Muscle of back (tissue), 11 donors: ENCODE results near the gene TMCC1. TPM values are rescaled to one million over a fixed set of nuclear protein-coding genes. Genes with fewer than 3 reads are reported as not detected.
"Not testable (repeated sequence)": the region's sequence is repeated elsewhere in the genome, so short reads cannot be mapped to it uniquely, and the experiment has no call there.

Experiments
- DNase-seq, 3 donors: peaks; one replicate each; pipeline versions ENCODE4 v3.0.0 to v3.0.0-alpha.2; 2013
- polyA plus RNA-seq, 10 donors: library from polyadenylated mRNA; unstranded; fragments of 120-200 nt; gene quantifications; one replicate each; pipeline ENCODE4 v1.2.1, GENCODE V29; 2013; ENCODE audit not compliant: insufficient read length in 10 of 10

TMCC1 gene
- polyA plus RNA-seq, 10 donors: 26.5 to 40.0 (median 33.6) TPM

DNA sequence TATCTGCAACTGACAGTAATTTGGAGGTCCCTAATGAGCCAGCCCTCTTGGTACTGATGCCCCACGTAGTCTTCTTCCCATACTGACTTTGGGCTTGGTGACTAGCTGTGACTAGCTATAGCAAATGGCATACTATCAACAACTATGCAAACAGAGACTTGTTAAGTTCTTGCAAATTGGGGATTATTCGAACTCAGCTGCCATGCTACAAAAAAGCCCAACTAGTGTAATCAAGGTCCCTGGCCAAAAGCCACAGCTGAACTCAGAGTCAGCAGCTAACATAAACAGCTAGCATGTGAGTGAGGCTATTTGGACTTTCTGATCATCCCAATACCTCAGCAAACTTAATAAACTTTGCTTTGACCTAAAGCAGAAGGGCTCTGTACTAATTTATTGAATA is 165.8 kb downstream of the TMCC1 start:
- no peak for DNase-seq

DNA sequence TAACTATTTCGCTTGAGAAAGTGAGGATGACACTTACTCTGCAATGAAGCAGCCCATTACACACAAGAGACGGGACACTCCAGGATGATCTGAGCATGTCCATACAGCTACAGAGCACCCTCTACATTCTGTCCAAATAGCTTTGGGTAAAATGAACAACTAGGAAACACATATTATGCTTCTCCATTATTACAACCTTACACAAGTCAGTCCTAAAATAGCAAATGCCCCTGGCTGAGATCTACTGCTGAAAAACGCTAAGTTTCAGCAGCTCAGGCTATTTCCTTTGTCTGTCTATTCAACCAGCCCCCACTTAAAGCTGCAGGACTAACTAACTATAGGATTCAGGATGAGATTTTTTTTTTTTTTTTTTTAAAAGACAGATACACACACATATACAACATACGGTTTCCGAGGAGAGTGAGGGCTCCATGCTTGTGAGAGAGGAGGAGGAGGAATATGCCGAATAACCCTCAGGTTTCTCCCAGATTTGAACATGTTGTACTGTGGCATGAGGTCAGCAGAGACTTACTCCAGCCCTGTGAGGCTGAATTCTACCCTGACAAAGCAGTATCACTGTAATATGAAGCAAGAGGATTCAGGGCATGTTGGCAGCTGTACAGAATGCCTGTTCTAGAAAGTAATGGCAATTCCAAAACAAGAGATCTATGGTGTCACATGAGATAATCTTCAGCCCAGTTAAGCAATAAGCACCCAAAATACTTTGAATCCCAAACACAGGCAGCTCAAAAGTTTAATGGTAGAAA is 169.8 kb downstream of the TMCC1 start:
- DNase-seq: peak; percentile 46 to 62 (median 48)

DNA sequence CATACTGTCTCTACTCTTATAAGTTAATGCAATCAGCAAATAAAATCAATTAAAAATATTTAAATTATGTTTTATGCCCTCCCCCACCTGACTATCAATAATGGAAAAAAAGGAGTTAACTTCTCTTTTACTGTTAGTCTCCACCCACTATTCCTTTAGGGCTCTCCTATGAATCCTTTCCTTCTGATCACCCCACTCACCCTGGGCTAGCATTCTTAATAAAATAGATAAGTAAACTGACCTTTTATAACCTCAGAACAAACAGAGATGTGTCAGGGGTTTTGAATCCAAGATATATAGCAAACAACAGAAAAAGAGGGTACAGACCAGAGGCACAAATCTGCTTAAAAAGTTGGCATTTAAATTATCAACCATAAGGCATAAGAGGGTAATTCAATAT is 171.0 kb downstream of the TMCC1 start:
- DNase-seq: no peak

DNA sequence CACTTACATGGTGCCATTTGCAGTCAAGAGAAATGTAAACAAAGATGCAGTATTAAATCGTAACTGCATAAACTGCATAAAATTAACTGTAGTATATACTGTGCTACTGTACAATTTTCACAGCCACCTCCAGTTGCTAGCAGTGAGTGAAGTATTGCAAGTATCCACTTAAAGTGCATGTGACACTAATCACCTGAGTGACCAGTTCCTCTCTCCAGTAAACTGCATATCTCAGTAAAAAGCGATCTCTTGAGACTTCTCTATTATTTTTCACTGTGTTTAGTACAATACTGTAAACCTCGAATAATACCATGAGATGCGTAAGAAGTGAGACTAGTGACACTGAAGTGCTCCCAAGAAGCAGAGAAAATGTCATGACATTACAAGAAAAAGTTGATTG is 175.3 kb downstream of the TMCC1 start:
- DNase-seq: no peak

DNA sequence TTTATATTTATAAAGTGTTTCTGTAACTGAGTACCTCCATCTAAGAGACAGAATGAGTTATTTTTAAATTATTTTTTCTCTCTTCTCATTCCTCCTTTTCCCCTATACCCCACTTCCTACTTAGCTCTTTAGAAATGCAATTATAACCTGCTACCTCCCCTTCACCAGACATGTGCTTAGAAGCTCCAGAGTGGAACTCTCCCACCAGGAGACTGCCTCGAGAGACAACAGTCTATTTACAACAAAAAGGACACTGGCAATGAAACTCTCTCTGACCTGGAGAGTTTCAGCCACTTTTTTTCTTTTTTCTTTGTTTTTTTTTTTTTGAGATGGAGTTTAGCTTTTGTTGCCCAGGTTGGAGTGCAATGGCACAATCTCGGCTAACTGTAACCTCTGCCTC is 177.7 kb downstream of the TMCC1 start:
- DNase-seq: no peak

DNA sequence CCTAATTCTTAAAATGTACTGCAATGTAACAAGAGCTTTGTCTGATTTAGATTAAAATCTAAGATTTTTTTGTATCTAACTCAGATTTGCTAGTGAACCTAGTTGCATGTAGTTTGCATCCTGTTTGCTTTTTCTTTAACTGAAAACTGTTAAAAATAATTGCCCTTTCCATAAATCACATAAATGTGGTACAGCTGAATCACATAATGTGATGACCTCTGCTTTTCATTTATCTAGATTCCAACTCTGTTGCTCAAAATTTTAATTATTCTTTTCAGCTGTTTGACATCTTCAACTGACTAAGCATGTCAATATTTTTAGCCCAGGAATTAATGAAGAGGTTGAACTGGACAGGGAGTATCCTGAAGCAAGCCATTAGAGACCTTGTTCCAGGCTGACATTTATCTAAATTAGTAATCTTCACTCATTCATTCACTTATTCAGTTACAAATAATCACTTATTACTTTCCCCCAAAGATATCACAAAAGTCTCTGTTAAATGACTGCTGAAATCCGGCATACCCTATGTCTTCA is 185.1 kb downstream of the TMCC1 start:
- DNase-seq: no peak

DNA sequence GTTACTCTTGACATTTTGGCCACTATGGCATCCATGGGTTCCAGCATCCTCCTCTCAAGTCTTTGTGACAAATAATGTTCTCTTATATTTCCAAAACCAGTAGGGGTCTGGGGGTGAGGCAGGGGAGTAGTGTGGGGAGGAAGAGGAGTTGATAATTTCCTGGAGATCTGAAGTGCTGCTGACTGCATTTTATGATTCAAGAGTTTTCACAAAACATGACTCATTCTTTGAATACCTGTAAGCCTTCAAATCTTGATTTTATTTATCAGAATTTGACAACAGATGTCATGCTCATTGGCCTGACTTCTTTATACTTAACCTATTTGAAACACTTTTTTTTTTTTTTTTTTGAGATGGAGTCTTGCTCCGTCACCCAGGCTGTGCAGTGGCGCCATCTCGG is 188.2 kb downstream of the TMCC1 start:
- no peak for DNase-seq

DNA sequence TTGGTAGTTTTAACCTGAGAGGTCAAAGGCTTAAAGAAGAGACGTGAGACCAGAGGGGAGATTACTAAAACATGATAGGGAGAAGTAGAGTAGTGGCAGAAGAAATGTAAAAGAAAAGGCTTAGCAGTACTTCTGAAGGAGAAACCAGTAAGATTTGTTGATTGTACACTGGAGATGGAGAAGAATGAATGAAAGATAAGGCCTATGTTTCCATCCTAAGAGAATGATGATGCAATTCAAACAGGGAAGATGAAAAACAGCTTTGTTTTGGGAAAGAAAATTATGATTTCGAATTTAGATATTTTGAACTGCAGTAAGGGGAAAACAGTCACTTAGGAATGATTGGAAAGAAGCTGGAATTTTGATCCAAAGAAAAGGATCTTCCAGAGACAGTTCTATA is 189.6 kb downstream of the TMCC1 start:
- DNase-seq: no peak

DNA sequence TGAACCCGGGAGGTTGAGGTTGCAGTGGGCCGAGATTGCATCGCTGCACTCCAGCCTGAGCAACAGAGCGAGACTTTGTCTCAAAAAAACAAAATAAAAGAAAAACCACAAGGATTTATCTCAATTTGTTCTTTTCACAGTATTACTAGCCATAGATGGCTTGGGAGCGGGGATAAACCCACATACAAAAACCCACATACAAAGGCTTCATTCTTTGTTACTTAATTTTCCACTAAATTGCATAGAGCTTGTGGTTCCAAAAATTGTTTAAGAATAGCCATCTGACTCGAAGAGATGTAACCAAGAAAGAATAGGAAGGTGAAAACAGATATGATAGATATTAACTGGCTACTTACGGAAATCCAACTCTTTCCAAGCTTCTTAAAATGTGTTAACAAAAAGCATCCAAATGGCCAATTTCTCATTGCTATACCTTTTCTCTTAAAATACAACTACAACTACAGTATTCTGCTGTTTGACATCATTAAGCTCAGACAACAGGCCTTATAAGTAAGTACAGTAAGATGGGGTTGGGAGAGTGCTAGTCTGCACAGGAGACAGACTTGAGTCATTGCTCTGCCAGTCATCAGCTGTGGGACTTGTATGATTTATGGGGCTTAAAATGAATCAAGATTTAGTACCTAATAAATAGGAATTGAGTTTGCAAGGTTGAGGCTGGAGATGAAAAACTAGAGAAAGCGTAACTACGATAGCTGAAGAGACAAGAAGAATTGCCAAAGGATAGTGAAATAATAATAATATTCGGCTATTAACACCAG is 190.4 kb downstream of the TMCC1 start:
- peak in 1 of 3 donors; percentile 15 for DNase-seq

DNA sequence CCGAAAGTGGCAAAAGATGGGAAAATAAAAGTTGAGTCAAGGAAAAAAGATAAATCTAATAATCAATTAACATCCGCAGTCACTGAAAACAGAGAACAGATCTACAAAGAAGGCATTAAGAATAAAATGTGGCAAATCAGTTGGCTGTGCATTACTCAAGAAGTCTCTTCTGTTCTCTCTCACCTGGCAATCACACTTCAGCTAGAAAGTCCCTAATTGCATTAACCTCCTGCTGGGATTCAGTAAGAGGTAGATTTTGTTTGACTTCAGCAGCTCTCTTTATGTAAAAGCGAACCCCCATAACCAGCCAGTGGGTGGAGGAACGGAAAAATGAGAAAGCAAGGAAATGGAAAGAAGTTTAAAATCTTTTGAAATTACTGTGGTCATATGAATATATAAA is 192.3 kb downstream of the TMCC1 start:
- DNase-seq: no peak

DNA sequence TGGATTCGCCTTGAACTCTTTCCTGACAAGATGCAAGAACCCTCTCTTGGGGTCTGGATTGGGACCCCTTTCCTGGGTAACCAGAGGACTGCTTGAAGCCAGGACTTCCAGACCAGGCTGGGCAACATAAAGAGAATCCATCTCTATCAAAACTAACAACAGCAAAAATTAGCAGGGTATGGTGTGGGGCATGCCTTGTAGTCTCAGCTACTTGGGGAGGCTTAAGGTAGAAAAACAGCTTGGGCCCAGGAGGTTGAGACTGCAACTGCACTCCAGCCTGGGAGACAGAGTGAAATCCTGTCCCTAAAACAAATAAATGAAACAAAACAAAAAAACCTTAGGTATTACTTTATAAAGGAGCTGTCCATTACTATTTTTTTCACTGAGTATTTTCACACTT is 193.9 kb downstream of the TMCC1 start:
- no peak for DNase-seq

DNA sequence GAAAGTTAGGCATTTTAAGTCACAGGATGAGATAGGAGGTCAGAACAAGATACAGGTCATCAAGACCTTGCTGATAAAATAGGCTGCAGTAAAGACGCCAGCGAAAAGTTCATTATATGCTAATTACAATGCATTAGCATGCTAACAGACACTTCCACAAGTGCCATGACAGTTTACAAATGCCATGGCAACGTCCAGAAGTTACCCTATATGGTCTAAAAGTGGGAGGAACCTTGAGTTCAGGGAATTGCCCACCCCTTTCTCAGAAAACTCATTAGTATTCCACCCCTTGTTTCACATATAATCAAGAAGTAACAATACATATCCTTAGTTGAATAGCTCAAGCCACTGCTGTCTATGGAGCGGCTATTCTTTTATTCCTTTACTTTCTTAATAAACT is 194.3 kb downstream of the TMCC1 start:
- no peak for DNase-seq

DNA sequence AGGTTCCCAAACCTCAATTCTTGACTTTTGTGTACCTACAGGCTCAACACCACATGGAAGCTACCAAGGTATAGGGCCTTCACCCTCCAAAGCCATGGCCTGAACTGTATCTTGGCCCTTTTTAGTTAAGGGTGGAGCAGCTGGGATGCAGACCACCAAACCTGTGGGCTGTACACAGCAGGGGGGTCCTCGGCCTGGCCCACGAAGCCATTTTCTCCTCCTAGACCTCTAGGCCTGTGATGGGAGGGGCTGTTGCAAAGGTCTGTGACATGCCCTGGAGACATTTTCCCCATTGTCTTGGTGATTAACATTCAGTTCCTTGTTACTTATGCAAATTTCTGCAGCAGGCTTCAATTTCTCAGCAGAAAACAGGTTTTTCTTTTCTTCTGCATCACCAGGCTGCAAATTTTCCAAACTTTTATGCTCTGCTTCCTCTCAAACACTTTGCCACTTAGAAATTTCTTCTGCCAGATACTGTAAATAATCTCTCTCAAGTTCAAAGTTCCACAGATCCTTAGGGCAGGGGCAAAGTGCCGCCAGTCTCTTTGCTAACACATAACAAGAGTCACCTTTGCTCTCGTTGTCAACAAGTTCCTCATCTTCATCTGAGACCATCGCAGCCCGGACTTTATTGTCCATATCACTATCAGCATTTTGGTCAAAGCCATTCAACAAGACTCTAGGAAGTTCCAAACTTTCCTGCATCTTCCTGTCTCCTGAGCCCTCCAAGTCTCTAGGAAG is 196.1 kb downstream of the TMCC1 start:
- no peak for DNase-seq

DNA sequence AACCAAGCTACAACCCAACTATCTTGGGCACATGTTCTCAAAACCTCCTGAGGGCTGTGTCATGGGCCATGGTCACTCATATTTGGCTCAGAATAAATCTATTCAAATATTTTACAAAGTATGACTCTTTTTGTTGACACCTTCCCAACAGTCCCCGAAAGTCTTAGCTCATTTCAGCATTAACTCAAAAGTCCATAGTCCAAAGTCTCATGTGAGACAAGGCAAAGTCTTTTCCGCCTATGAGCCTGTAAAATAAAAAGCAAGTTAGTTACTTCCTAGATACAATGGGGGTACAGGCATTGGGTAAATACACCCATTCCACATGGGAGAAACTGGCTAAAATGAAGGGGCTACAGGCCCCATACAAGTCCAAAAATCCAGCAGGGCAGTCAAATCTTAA is 197.1 kb downstream of the TMCC1 start:
- not testable (repeated sequence) for DNase-seq

DNA sequence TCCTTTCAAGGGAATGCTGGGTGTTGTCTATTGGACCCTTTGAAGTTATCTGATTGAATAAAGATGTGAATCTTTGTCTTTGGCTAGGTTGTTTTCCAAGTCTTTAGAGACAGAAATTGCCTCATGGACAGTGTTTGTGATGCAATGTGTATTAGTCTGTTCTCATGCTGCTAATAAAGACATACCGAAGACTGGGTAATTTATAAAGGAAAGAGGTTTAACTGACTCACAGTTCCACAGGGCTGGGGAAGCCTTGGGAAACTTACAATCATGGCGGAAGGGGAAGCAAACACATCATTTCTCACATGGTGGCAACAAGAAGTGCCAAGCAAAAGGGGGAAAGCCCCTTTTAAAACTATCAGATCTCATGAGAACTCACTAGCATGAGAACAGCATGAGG is 198.3 kb downstream of the TMCC1 start:
- no peak for DNase-seq

DNA sequence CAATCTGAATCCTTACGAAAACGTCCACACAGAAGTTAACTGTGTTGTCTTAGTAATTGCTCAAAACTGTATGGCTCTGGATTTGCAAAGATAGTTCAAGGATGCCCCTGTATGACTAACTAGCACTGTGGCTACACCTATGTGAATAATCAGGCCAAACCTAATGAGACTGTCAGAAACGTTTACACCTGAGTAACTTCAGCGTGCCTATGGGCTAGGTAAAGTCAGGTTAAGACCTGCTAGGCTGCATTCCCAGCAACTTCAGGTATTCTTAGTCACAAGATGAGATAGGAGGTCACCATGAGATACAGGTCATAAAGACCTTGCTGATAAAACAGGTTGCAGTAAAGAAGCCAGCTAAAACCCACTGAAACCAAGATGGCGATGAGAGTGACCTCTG is 199.3 kb downstream of the TMCC1 start:
- no peak for DNase-seq

DNA sequence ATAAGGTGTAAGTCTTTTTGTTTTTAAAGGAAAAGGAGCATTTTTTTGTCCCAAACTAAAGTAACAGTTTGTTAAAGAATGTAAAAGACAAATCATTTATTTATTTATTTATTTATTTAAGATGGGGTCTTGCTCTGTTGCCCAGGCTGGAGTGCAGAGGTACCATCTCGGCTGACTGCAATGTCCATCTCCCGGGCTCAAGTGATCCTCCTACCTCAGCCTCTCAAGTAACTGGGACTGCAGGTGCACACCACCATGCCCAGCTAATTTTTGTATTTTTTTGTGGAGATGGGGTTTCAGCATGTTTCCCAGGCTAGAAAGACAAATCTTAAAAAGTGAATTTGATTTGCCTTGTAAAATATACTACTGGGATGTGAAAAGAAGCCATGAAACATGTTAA is 200.8 kb downstream of the TMCC1 start:
- no peak for DNase-seq

DNA sequence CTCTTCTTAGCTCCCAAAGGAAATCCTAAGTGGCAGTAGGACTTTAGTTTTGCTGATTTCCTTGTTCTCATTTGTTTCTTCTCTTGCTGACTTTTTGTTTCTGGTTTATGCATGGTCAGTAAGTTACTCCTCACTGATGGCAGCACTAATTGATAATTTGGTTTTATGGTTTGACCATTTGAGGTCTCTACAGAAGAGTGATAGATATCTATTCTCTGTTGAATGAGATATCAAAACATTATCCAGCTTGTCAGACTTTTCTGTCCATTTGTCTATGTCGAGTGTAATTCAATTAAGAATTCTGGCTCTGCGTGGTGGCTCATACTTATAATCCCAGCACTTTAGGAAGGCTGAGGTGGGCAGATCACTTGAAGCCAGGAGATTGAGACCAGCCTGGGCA is 202.5 kb downstream of the TMCC1 start:
- DNase-seq: no peak

DNA sequence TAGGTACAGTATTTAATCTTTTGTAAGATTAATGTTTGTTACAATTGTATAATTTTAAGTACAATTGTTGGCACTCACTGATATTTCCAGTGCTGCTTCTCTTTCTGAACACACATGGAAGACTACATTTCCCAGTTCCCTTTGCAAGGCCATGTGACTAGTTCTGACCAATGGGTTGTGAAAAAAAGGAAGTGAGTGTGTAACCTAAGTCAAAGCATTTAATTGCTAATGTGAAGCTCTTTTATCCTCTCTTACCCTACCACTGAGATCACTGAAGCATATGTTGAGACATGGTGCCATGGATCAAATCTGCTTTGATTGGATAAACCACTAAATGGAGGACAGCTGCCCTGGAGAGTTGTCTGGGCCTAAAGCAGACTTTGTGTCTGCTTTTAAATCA is 203.1 kb downstream of the TMCC1 start:
- peak; percentile 44 to 74 (median 56) for DNase-seq

DNA sequence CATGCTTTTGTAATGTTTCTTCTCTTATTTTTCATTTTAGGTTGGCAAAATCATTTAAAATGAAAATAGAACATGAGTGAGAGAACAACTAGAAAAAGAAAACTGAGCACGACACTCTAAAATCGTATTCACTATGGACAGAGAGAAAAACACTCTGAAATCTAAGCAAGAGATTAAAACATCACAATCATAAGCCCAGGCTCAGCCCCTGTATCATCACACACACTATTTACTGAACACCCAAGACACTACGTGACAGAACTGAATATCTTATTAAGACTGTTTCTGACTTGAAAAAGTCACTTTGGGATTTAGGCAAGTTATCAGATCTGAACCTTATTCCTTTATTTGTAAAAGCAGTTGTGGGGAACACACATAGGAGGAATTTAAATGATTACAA is 204.5 kb downstream of the TMCC1 start:
- no peak for DNase-seq

DNA sequence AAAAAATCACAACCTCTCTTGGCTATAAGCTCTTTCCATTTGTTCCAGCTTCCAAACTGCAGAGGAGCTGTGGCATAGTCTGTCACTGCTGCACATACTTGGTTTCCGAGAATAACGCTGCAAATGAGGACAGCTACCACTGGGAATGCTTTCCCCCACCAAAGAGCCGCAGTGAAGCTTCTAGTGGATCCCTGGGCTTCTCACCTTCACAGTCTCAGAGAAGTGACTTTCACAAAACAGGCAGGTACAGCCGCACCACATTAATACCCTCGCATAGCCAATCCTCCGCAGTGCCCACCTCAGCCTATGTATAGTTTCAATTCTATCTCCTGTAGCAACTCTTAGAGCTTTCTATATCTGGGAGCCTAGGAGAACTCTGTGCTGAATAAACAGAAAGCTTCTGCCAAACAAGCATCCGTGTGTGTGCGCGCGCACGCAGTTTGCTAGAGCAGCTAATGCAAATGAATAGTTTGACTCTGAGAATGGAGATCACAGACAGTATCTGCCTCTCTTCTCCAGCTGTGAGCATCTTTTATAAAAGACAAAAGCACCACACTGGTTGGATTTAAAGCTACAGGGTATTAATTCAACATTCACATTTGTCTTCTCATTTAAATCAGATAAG is 205.1 kb downstream of the TMCC1 start:
- DNase-seq: peak; percentile 68 to 88 (median 80)

DNA sequence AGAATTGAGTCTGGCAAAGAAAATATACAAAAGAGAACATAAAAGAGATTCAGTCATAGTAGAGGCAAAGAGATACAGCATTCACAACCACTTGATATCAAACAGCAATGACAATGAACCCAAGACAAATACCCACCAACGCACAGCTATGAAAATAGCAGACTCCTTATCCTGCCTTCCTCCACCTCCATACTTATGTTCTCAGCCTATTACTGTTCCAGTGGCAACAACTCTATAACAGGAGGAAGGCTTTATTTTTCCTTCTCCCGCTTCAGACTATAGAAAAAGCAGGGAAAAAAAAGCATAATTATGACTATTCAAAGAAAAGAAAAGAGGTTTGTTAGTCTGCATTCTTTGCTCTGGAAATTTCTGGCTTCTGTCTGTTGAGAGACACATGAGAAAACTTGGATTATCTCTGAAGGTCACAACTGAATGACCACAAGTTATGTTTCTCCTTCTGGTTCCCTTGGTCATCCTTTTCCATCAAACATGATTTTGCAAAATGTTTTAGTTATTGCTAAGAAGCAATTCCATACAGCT is 205.9 kb downstream of the TMCC1 start:
- DNase-seq: no peak
